Measurements from ENCODE around the gene SDHAF3.

Gene SDHAF3

GRCh38 chr7:97094284-97094930, 23.1 kb upstream of the SDHAF3 start:
- Histone ChIP-seq H3K9me3 (ENCODE audit: control insufficient read depth, low read length) (no peaks in the 10 kb centered on the region), H3K4me3 (ENCODE audit: extremely low read depth, insufficient read depth, low read length, poor library complexity, severe bottlenecking) (no peak overlapping the region), H3K27ac (ENCODE audit: low read depth, low read length, severe bottlenecking) (no peak overlapping the region), H3K4me1 (ENCODE audit: control insufficient read depth, insufficient read depth, low read length, poor library complexity, severe bottlenecking) (no peaks in the 10 kb centered on the region), H3K36me3 (ENCODE audit: control insufficient read depth, insufficient read depth, low read length) (no peaks in the 10 kb centered on the region)
- 82% methylated on average over 1 of the region's 3 CpGs; no CpG with 5 or more reads in 1 of the 2 experiments for WGBS, 2 experiments (ENCODE audit: insufficient coverage in 2 of 2)

GRCh38 chr7:97096037-97096436, 21.5 kb upstream of the SDHAF3 start:
- no peak overlapping the region for H3K27ac ChIP-seq (ENCODE audit: low read depth, low read length, severe bottlenecking)
- WGBS, 2 experiments (ENCODE audit: insufficient coverage in 2 of 2) = 77 to 80% methylated on average over 1 to 2 of the region's 2 CpGs
- no peaks in the 10 kb centered on the region for H3K9me3 ChIP-seq (ENCODE audit: control insufficient read depth, low read length)
- H3K4me1 ChIP-seq (ENCODE audit: control insufficient read depth, insufficient read depth, low read length, poor library complexity, severe bottlenecking) = no peaks in the 10 kb centered on the region
- H3K4me3 ChIP-seq (ENCODE audit: extremely low read depth, insufficient read depth, low read length, poor library complexity, severe bottlenecking) = no peak overlapping the region
- no peaks in the 10 kb centered on the region for H3K36me3 ChIP-seq (ENCODE audit: control insufficient read depth, insufficient read depth, low read length)

- WGBS, 2 experiments (ENCODE audit: insufficient coverage in 2 of 2) = 87 to 95% methylated on average over 3 to 4 of the region's 4 CpGs
- no peaks in the 10 kb centered on the region for H3K9me3 ChIP-seq (ENCODE audit: control insufficient read depth, low read length)
- H3K4me3 ChIP-seq (ENCODE audit: extremely low read depth, insufficient read depth, low read length, poor library complexity, severe bottlenecking) = no peak overlapping the region
- no peaks in the 10 kb centered on the region for H3K36me3 ChIP-seq (ENCODE audit: control insufficient read depth, insufficient read depth, low read length)
- no peak overlapping the region for H3K27ac ChIP-seq (ENCODE audit: low read depth, low read length, severe bottlenecking)
- H3K4me1 ChIP-seq (ENCODE audit: control insufficient read depth, insufficient read depth, low read length, poor library complexity, severe bottlenecking) = no peaks in the 10 kb centered on the region
These were observed 20.8 kb upstream of the SDHAF3 start for GRCh38 chr7:97096661-97097060.

GRCh38 chr7:97104719-97105238, 12.7 kb upstream of the SDHAF3 start:
- H3K36me3 ChIP-seq (ENCODE audit: control insufficient read depth, insufficient read depth, low read length) = no peaks in the 10 kb centered on the region
- 17 to 23% methylated on average over 7 of the region's 8 CpGs for WGBS, 2 experiments (ENCODE audit: insufficient coverage in 2 of 2)
- no peaks in the 10 kb centered on the region for H3K4me1 ChIP-seq (ENCODE audit: control insufficient read depth, insufficient read depth, low read length, poor library complexity, severe bottlenecking)
- H3K4me3 ChIP-seq (ENCODE audit: extremely low read depth, insufficient read depth, low read length, poor library complexity, severe bottlenecking) = no peak overlapping the region
- peaks cover 10% of the 10 kb centered on the region for H3K9me3 ChIP-seq (ENCODE audit: control insufficient read depth, low read length)
- H3K27ac ChIP-seq (ENCODE audit: low read depth, low read length, severe bottlenecking) = no peak overlapping the region

GRCh38 chr7:97107192-97107800, 10.2 kb upstream of the SDHAF3 start:
- Histone ChIP-seq H3K4me3 (ENCODE audit: extremely low read depth, insufficient read depth, low read length, poor library complexity, severe bottlenecking) (no peak overlapping the region), H3K4me1 (ENCODE audit: control insufficient read depth, insufficient read depth, low read length, poor library complexity, severe bottlenecking) (no peaks in the 10 kb centered on the region), H3K27ac (ENCODE audit: low read depth, low read length, severe bottlenecking) (no peak overlapping the region), H3K9me3 (ENCODE audit: control insufficient read depth, low read length) (peaks cover 10% of the 10 kb centered on the region), H3K36me3 (ENCODE audit: control insufficient read depth, insufficient read depth, low read length) (no peaks in the 10 kb centered on the region)
- no CpG with 5 or more reads among the region's 2 CpGs for WGBS, 2 experiments (ENCODE audit: insufficient coverage in 2 of 2)

- H3K36me3 ChIP-seq (ENCODE audit: control insufficient read depth, insufficient read depth, low read length) = no peaks in the 10 kb centered on the region
- H3K9me3 ChIP-seq (ENCODE audit: control insufficient read depth, low read length) = no peaks in the 10 kb centered on the region
- H3K4me1 ChIP-seq (ENCODE audit: control insufficient read depth, insufficient read depth, low read length, poor library complexity, severe bottlenecking) = no peaks in the 10 kb centered on the region
- no peak overlapping the region for H3K4me3 ChIP-seq (ENCODE audit: extremely low read depth, insufficient read depth, low read length, poor library complexity, severe bottlenecking)
- no peak overlapping the region for H3K27ac ChIP-seq (ENCODE audit: low read depth, low read length, severe bottlenecking)
- WGBS, 2 experiments (ENCODE audit: insufficient coverage in 2 of 2) = 80% methylated on average over 5 of the region's 5 CpGs; no CpG with 5 or more reads in 1 of the 2 experiments
These were observed 1.2 kb upstream of the SDHAF3 start for GRCh38 chr7:97116308-97116707.

- Histone ChIP-seq H3K36me3 (ENCODE audit: control insufficient read depth, insufficient read depth, low read length) (no peaks in the 10 kb centered on the region), H3K4me1 (ENCODE audit: control insufficient read depth, insufficient read depth, low read length, poor library complexity, severe bottlenecking) (no peaks in the 10 kb centered on the region), H3K4me3 (ENCODE audit: extremely low read depth, insufficient read depth, low read length, poor library complexity, severe bottlenecking) (peak overlapping the region; percentile 81), H3K9me3 (ENCODE audit: control insufficient read depth, low read length) (no peaks in the 10 kb centered on the region), H3K27ac (ENCODE audit: low read depth, low read length, severe bottlenecking) (peak overlapping the region; percentile 76)
- WGBS, 2 experiments (ENCODE audit: insufficient coverage in 2 of 2) = 75 to 88% methylated on average over 5 to 9 of the region's 9 CpGs
These were observed 495 bp upstream of the SDHAF3 start for GRCh38 chr7:97117035-97117371.

GRCh38 chr7:97118306-97118917, 914 bp downstream of the SDHAF3 start:
- Histone ChIP-seq H3K27ac (ENCODE audit: low read depth, low read length, severe bottlenecking) (peak overlapping the region; percentile 63), H3K36me3 (ENCODE audit: control insufficient read depth, insufficient read depth, low read length) (no peaks in the 10 kb centered on the region), H3K9me3 (ENCODE audit: control insufficient read depth, low read length) (no peaks in the 10 kb centered on the region), H3K4me3 (ENCODE audit: extremely low read depth, insufficient read depth, low read length, poor library complexity, severe bottlenecking) (peak overlapping the region; percentile 81), H3K4me1 (ENCODE audit: control insufficient read depth, insufficient read depth, low read length, poor library complexity, severe bottlenecking) (no peaks in the 10 kb centered on the region)
- WGBS, 2 experiments (ENCODE audit: insufficient coverage in 2 of 2) = 36 to 59% methylated on average over 3 to 5 of the region's 13 CpGs

GRCh38 chr7:97119747-97120146, 2.2 kb downstream of the SDHAF3 start:
- no CpG with 5 or more reads among the region's 2 CpGs for WGBS, 2 experiments (ENCODE audit: insufficient coverage in 2 of 2)
- no peaks in the 10 kb centered on the region for H3K9me3 ChIP-seq (ENCODE audit: control insufficient read depth, low read length)
- H3K4me1 ChIP-seq (ENCODE audit: control insufficient read depth, insufficient read depth, low read length, poor library complexity, severe bottlenecking) = no peaks in the 10 kb centered on the region
- H3K4me3 ChIP-seq (ENCODE audit: extremely low read depth, insufficient read depth, low read length, poor library complexity, severe bottlenecking) = no peak overlapping the region
- H3K36me3 ChIP-seq (ENCODE audit: control insufficient read depth, insufficient read depth, low read length) = no peaks in the 10 kb centered on the region
- H3K27ac ChIP-seq (ENCODE audit: low read depth, low read length, severe bottlenecking) = no peak overlapping the region

GRCh38 chr7:97120713-97121457, 3.4 kb downstream of the SDHAF3 start:
- no peak overlapping the region for H3K27ac ChIP-seq (ENCODE audit: low read depth, low read length, severe bottlenecking)
- H3K9me3 ChIP-seq (ENCODE audit: control insufficient read depth, low read length) = peaks cover 4% of the 10 kb centered on the region
- H3K4me1 ChIP-seq (ENCODE audit: control insufficient read depth, insufficient read depth, low read length, poor library complexity, severe bottlenecking) = no peaks in the 10 kb centered on the region
- H3K4me3 ChIP-seq (ENCODE audit: extremely low read depth, insufficient read depth, low read length, poor library complexity, severe bottlenecking) = no peak overlapping the region
- 86 to 100% methylated on average over 1 to 2 of the region's 5 CpGs for WGBS, 2 experiments (ENCODE audit: insufficient coverage in 2 of 2)
- H3K36me3 ChIP-seq (ENCODE audit: control insufficient read depth, insufficient read depth, low read length) = no peaks in the 10 kb centered on the region
